ENCODE data around the gene ZBTB37. TPM values are rescaled to one million over a fixed set of nuclear protein-coding genes. Genes with fewer than 3 reads are reported as not detected.
"Not testable (repeated sequence)": the region's sequence is repeated elsewhere in the genome, so short reads cannot be mapped to it uniquely, and the experiment has no call there.

The ZBTB37 gene
- total RNA-seq, 1 experiment from 2014 or later = 5.4 TPM

DNA sequence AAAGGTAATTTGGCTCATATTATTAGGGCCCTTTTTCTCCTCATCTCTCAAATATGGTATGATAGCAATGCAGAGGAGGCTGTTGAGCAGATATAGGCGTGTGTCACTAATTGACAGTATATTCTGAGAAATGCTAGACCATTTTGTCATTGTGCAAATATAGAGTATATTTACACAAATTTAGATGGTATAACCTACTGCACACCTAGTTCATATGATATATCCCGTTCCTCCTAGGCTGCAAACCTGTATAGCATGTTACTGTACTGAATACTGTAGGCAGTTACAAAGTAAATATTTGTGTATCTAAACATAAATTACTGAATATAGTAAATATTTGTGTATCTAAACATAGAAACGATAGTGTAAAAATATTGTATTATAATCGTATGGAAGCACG is 8.6 kb downstream of the ZBTB37 start:
- no peak for DNase-seq
- H3K4me1 ChIP-seq = no peaks in the 10 kb centered on the region
- H3K4me3 ChIP-seq = no peak overlapping the region
- H3K27ac ChIP-seq = no peak overlapping the region
- H3K27me3 ChIP-seq = no peaks in the 10 kb centered on the region
- H3K36me3 ChIP-seq = no peaks in the 10 kb centered on the region; the same call in 1 of the 2 replicates
- H3K9me3 ChIP-seq (replicated peaks) = no peaks in the 10 kb centered on the region

DNA sequence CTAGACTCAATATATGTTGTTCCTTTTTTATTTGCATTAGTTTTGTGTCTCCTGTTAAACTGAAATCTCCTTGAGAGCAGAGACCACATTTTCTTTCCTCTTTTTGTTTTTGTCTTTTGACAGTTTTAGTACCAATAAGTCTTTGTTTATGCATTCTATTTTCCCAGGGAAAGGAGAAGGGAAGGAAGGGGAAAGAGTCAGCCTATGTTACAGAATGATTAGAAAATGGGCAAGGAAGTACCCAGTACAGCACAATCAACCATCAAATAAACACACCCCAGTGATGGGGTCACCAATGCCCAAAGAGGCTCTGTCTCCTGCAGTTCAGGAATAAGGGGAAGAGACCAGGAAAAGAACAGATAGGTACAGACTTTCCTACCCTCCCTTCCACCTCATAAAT is 10.1 kb downstream of the ZBTB37 start:
- H3K36me3 ChIP-seq = no peaks in the 10 kb centered on the region; the same call in 1 of the 2 replicates
- H3K4me3 ChIP-seq = no peak overlapping the region
- no peaks in the 10 kb centered on the region for H3K9me3 ChIP-seq (replicated peaks)
- no peak for DNase-seq
- H3K4me1 ChIP-seq = no peaks in the 10 kb centered on the region
- no peak overlapping the region for H3K27ac ChIP-seq
- H3K27me3 ChIP-seq = no peaks in the 10 kb centered on the region

DNA sequence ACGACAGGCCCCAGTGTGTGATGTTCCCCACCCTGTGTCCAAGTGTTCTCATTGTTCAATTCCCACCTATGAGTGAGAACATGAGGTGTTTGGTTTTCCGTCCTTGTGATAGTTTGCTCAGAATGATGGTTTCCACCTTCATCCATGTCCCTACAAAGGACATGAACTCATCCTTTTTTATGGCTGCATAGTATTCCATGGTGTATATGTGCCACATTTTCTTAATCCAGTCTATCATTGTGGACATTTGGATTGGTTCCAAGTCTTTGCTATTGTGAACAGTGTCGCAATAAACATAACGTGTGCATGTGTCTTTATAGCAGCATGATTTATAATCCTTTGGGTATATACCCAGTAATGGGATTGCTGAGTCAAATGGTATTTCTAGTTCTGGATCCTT is 12.9 kb downstream of the ZBTB37 start:
- not testable (repeated sequence) for H3K4me3 ChIP-seq; H3K27me3 ChIP-seq; H3K27ac ChIP-seq; H3K4me1 ChIP-seq; DNase-seq; H3K9me3 ChIP-seq (replicated peaks); H3K36me3 ChIP-seq

DNA sequence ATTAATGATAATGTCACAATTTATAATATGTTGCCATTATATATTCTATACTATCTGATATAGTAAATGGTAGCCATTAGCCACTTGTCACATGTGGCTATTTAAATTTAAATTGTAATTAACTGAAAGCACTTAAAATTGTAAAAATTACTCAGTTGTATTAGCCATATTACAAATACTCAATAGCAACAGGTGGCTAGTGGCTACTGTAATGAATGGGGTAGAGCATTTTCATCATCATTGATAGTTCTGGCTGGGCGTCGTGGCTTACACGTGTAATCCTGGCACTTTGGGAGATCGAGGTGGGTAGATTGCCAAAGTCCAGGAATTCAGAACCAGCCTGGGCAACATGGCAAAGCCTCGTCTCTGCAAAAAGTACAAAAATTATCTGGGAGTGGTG is 16.5 kb downstream of the ZBTB37 start:
- no peak overlapping the region for H3K27ac ChIP-seq
- peaks cover 4% of the 10 kb centered on the region; the same call in 1 of the 2 replicates for H3K36me3 ChIP-seq
- no peaks in the 10 kb centered on the region for H3K4me1 ChIP-seq
- no peak overlapping the region for H3K4me3 ChIP-seq
- no peaks in the 10 kb centered on the region for H3K27me3 ChIP-seq
- no peak for DNase-seq
- H3K9me3 ChIP-seq (replicated peaks) = no peaks in the 10 kb centered on the region

DNA sequence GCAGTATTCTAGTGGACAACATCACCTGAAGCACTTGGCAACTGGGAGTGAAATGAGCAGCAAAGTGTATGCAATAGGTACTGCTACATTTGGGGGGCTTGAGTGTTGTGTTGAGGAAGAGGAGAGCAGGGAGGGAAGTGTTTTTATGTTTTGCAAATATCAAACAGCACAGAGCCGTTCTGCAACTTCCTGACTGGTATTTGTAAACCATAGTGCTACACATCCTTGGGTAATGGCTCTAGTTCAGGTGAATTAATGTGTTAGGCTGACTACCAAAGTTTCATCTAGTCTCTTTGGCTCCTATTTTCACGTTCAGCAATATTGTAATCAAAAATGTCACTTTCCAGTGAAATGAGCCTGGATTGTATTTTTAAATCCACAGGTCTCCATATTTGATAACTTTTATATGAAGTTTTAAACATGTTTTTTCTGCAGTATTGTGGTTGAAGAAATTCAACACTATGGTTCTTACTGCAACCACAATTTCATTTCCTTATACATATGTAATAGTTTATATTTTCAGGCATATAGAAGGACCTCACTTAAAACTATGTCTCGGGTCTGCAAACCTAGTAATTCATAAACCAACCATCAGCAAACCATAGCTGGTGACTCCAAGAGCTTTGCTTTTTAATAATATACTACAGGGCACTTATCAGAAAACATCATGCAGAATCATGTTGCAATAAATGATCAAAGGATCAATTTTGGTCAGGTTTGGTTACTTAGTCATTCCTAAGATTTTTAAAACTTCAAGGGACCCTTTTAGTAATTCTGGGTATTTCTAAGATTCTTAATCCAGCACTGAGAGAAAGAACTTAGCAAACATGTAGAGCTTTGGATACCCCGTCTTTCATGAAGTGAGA is 18.8 kb downstream of the ZBTB37 start:
- H3K27me3 ChIP-seq = no peaks in the 10 kb centered on the region
- no peak overlapping the region for H3K27ac ChIP-seq
- H3K4me1 ChIP-seq = no peaks in the 10 kb centered on the region
- H3K4me3 ChIP-seq = no peak overlapping the region
- H3K9me3 ChIP-seq (replicated peaks) = no peaks in the 10 kb centered on the region
- no peak for DNase-seq
- H3K36me3 ChIP-seq = peaks cover 4% of the 10 kb centered on the region; the same call in 1 of the 2 replicates

DNA sequence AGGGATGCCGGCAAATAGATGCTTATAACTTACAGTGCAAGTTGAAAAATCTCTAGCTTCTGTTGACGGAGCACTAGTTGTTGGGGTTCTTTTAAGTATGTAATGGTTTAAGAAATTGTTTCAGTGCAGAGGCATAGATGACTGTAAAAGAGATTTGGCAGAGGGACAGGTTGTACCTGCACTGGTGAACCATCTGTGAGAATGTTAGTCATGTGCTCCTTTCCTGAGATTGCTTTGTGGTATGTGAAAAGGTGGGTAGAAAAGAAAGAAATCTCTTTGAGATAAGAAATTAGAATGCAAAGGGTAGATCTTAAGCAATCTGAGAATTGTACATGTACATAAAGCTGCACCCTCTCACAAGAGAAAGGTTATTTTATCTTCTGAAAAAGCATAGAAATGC is 19.4 kb downstream of the ZBTB37 start:
- no peak for DNase-seq
- Histone ChIP-seq H3K27me3 (no peaks in the 10 kb centered on the region), H3K4me1 (no peaks in the 10 kb centered on the region), H3K27ac (no peak overlapping the region), H3K9me3 (replicated peaks) (no peaks in the 10 kb centered on the region), H3K36me3 (peaks cover 4% of the 10 kb centered on the region; the same call in 1 of the 2 replicates), H3K4me3 (no peak overlapping the region)

DNA sequence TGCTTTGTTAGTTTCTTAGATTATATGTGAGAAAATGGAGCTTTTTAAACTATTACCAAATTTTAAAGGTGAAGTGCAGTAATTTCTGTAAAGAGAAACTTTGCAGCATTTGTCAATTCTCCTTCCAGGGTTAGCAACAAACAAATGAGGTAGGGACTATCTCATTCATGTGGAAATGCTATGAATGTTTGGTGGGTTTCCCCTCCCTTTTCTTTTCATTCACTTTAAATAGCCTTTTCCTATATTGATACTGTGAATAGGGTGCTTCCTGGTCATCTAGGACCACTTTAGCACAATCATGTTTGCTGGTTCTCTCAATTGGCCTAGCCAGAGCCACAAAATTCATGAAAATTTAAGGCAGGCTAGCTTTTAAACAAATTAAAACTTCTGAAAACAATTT is 20.6 kb downstream of the ZBTB37 start:
- Histone ChIP-seq H3K27ac (no peak overlapping the region), H3K4me1 (no peaks in the 10 kb centered on the region), H3K36me3 (peaks cover 4% of the 10 kb centered on the region; the same call in 1 of the 2 replicates), H3K4me3 (no peak overlapping the region), H3K27me3 (no peaks in the 10 kb centered on the region), H3K9me3 (replicated peaks) (no peaks in the 10 kb centered on the region)
- no peak for DNase-seq

DNA sequence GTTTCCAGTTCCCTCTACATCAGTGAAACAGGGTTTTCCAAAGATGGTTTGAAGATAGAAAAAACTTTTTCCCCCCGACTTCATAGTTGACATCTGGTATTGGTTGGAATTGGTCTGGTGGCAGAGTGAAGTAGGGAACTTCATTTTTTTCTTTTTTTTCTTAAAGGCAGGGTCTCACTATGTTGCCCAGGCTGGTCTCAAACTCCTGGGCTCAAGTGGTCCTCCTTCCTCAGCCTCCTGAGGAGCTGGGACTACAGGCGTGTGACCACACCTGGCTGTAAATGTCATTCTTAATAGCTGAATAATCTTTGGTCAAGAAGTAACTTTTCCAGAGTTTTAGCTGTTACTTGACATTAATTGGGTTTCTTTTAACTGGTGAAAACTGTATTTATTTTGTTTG is 21.7 kb downstream of the ZBTB37 start:
- Histone ChIP-seq H3K4me3 (no peak overlapping the region), H3K27me3 (no peaks in the 10 kb centered on the region), H3K36me3 (peaks cover 4% of the 10 kb centered on the region; the same call in 1 of the 2 replicates), H3K27ac (no peak overlapping the region), H3K9me3 (replicated peaks) (no peaks in the 10 kb centered on the region), H3K4me1 (no peaks in the 10 kb centered on the region)
- no peak for DNase-seq

DNA sequence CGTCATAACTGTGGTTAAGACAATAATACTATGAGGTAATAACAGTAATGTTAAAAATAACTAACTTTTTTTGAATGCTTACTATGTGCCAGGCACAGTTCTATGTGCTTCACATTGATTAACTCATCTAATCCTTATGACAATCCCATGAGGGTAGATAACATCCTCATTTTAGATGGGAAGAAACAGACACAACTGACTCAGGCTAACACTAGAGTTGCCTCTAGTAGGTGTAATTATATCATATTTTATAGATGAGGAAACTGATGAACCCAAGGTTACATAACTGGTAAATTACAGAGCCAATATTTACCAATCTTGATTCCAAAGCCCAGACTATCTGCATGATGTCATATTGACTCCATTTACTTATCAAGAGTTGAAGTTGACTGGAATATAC is 25.4 kb downstream of the ZBTB37 start:
- Histone ChIP-seq H3K36me3 (no peaks in the 10 kb centered on the region; the same call in 1 of the 2 replicates), H3K4me1 (no peaks in the 10 kb centered on the region), H3K27ac (no peak overlapping the region), H3K9me3 (replicated peaks) (no peaks in the 10 kb centered on the region), H3K27me3 (no peaks in the 10 kb centered on the region), H3K4me3 (no peak overlapping the region)
- no peak for DNase-seq

DNA sequence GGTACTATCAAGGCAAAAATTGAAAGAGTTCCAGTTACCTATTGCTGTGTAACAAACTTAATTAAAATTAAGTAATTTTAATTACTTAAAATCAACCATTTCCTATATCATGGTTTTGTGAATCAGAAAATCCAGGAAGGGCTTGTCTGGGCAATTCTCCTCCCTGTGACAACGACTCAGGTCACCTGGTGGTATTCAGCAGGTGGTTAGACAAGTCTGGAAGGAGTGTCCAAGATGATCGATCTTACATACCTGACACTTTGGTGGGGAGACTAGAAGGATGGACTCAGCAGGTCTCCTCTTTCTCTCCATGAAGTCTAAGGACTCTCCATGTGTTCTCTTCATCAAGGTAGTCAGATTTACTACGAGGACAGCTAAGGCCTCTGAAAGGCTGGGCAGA is 26.0 kb downstream of the ZBTB37 start:
- DNase-seq = no peak
- Histone ChIP-seq H3K36me3 (no peaks in the 10 kb centered on the region; the same call in 1 of the 2 replicates), H3K4me3 (no peak overlapping the region), H3K27me3 (no peaks in the 10 kb centered on the region), H3K4me1 (no peaks in the 10 kb centered on the region), H3K27ac (no peak overlapping the region), H3K9me3 (replicated peaks) (no peaks in the 10 kb centered on the region)

DNA sequence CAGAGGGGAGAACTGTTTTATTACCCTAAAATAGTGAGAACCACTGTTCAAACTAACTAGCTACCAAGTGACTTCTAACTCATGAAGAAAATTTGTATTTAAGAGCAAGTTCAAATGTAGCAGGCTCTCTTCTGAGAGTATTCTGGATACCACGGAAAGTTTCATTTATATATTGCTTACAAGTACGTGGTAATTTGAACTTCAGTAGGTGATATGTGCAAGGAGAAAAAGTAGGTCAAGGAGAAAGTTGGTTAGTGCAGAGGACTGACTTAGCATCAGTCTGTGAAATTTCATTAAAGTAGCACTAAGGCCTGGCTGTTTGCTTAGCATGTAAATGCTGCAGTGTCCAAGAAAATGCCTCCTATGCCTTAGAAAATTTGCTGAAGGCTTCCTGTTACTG is 32.2 kb downstream of the ZBTB37 start:
- H3K27ac ChIP-seq = no peak overlapping the region
- no peaks in the 10 kb centered on the region for H3K9me3 ChIP-seq (replicated peaks)
- H3K4me1 ChIP-seq = no peaks in the 10 kb centered on the region
- no peak overlapping the region for H3K4me3 ChIP-seq
- H3K36me3 ChIP-seq = no peaks in the 10 kb centered on the region; the same call in 1 of the 2 replicates
- no peak for DNase-seq
- no peaks in the 10 kb centered on the region for H3K27me3 ChIP-seq

DNA sequence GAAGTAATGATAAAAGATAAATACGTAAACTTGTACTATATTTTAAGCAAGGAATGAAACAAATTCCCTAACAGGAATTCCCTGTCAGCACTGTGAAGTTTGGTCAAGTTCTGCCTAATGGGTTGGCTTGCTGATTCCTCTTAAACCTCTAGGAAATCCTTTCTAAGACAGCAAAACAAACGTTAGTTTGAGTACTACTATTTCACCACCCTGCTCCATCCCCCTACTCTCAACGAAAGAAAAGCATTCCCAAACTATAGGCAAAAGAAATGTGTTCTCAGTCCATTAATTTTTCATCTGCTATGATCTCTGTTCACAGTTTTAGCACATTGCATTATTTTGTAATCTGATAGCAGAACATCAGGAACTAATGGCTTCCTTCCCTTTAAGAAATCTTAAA is 32.8 kb downstream of the ZBTB37 start:
- Histone ChIP-seq H3K36me3 (no peaks in the 10 kb centered on the region; the same call in 1 of the 2 replicates), H3K9me3 (replicated peaks) (no peaks in the 10 kb centered on the region), H3K4me3 (no peak overlapping the region), H3K27me3 (no peaks in the 10 kb centered on the region), H3K4me1 (no peaks in the 10 kb centered on the region), H3K27ac (no peak overlapping the region)
- DNase-seq = no peak

DNA sequence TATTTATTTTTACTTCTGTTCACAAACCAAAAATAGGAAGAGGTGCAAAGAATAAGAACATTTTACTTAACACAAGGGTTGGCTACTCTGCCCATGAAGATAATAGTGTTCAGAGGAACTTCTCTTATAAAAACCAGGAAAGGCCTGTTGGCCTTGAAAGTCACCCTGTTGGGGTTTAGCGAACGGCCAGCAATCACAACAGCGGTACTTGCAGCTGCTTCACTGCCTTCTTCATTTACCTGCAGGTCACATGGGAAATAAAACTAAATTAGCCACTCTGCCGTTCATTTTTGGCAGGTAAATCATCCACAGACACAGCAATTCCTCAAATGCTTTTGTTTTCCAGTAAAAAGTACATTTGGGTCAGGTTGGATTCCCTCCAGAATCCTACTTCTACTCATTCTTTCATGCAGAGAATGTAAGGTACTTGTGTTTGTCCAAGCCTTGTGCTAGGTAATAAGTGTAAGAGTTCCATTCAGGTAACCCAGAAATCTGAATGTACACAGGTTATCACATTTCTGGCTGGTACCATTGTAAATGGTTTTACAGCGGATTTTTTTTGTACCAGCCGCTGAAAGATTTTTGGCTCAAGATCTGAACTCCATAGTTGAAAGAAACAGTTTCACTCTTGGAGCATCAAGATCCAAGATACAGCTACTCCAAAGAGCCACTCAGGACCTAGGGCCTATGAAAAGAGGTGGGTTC is 35.8 kb downstream of the ZBTB37 start:
- H3K27me3 ChIP-seq = no peaks in the 10 kb centered on the region
- H3K9me3 ChIP-seq (replicated peaks) = no peaks in the 10 kb centered on the region
- no peak overlapping the region for H3K4me3 ChIP-seq
- H3K36me3 ChIP-seq = no peaks in the 10 kb centered on the region
- no peak overlapping the region for H3K27ac ChIP-seq
- no peak for DNase-seq
- no peaks in the 10 kb centered on the region for H3K4me1 ChIP-seq

DNA sequence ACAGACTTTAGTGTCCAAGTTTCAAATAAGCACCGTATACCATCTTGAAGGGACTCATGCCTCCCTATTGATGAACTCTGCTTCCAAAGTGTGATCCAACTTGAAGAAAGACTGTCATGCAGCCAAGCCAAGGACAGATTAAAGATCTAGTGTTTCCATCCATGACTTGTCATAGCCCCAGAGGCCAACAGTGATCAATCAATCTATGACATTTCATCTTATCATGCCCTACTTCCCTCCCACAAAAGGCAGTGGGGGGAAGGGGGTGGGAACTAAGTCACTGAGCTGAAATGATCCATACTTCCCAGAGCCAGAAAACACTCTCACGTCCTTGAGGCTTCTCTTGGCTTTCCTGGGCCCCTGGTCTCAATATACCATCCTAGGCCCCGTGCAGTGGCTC is 44.9 kb downstream of the ZBTB37 start:
- H3K4me3 ChIP-seq = no peak overlapping the region
- no peak overlapping the region for H3K27ac ChIP-seq
- no peaks in the 10 kb centered on the region for H3K27me3 ChIP-seq
- H3K9me3 ChIP-seq (replicated peaks) = no peaks in the 10 kb centered on the region
- H3K4me1 ChIP-seq = no peaks in the 10 kb centered on the region
- no peaks in the 10 kb centered on the region for H3K36me3 ChIP-seq
- no peak for DNase-seq

DNA sequence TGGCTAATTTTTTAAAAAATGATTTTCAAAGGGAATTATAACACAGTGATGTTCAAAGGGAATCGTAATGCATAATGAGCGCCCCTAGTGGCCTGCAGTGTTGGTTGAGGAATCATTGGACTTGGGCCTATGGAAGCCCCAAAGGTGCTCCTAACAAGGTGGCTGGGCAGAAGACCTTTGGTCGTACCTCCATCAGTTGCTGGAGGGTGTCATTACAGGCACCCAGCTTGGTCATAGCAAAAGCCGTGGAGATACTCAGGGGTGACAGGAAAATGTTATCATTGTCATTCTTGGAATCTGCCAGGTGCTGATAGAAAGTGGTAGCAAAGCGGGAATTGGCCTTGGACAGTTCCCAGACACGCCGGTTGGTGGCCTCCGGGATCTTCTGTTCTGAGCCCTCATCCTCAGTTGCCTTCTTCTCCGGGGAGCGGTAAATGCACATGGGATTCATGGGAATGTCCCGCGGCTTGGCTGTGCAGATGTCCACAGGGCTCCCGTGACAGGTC is 46.2 kb downstream of the ZBTB37 start:
- no peaks in the 10 kb centered on the region for H3K9me3 ChIP-seq (replicated peaks)

More for the DNA sequence above, 46.2 kb downstream of the ZBTB37 start:
- DNase-seq = peak in 1 of 2 experiments; percentile 14
- Histone ChIP-seq H3K27ac (no peak overlapping the region), H3K4me1 (no peaks in the 10 kb centered on the region), H3K27me3 (no peaks in the 10 kb centered on the region), H3K4me3 (no peak overlapping the region), H3K36me3 (no peaks in the 10 kb centered on the region)

Data from SJCRH30 (cell line).